Measurements from ENCODE around the gene FRY. TPM values are rescaled to one million over a fixed set of nuclear protein-coding genes. Genes with fewer than 3 reads are reported as not detected.

The FRY gene
- polyA plus RNA-seq, 1 experiment = 24.6 TPM

GRCh38 chr13:32116210-32116609, 84.6 kb downstream of the FRY start:
- Histone ChIP-seq H3K9me3 (ENCODE audit: control insufficient read depth, insufficient read depth, low read length) (no peaks in the 10 kb centered on the region), H3K4me3 (ENCODE audit: low read depth, low read length) (no peak overlapping the region), H3K27ac (ENCODE audit: low read depth, low read length) (no peak overlapping the region), H3K27me3 (ENCODE audit: control insufficient read depth, insufficient read depth, low read length) (no peaks in the 10 kb centered on the region)
- TF ChIP-seq CTCF (IDR thresholded peaks at IDR 0.05; ENCODE audit: low read depth, low read length) = no peak
- POLR2A ChIA-PET = no interaction called here
- DNase-seq (ENCODE audit: low read depth, low spot score) = no peak
- CTCF ChIA-PET = no interaction called here

GRCh38 chr13:32117001-32117400, 85.4 kb downstream of the FRY start:
- Histone ChIP-seq H3K9me3 (ENCODE audit: control insufficient read depth, insufficient read depth, low read length) (no peaks in the 10 kb centered on the region), H3K27ac (ENCODE audit: low read depth, low read length) (no peak overlapping the region), H3K27me3 (ENCODE audit: control insufficient read depth, insufficient read depth, low read length) (no peaks in the 10 kb centered on the region), H3K4me3 (ENCODE audit: low read depth, low read length) (no peak overlapping the region)
- no peak for TF ChIP-seq CTCF (IDR thresholded peaks at IDR 0.05; ENCODE audit: low read depth, low read length)
- ChIA-PET POLR2A (no interaction called here), CTCF (no interaction called here)
- no peak for DNase-seq (ENCODE audit: low read depth, low spot score)

GRCh38 chr13:32117701-32118100, 86.1 kb downstream of the FRY start:
- POLR2A ChIA-PET = no interaction called here
- no peak for TF ChIP-seq CTCF (IDR thresholded peaks at IDR 0.05; ENCODE audit: low read depth, low read length)
- CTCF ChIA-PET = no interaction called here
- no peak for DNase-seq (ENCODE audit: low read depth, low spot score)
- no peak overlapping the region for H3K27ac ChIP-seq (ENCODE audit: low read depth, low read length)
- H3K9me3 ChIP-seq (ENCODE audit: control insufficient read depth, insufficient read depth, low read length) = no peaks in the 10 kb centered on the region
- H3K4me3 ChIP-seq (ENCODE audit: low read depth, low read length) = no peak overlapping the region
- no peaks in the 10 kb centered on the region for H3K27me3 ChIP-seq (ENCODE audit: control insufficient read depth, insufficient read depth, low read length)

- DNase-seq (ENCODE audit: low read depth, low spot score) = no peak
- Histone ChIP-seq H3K27me3 (ENCODE audit: control insufficient read depth, insufficient read depth, low read length) (no peaks in the 10 kb centered on the region), H3K27ac (ENCODE audit: low read depth, low read length) (no peak overlapping the region), H3K9me3 (ENCODE audit: control insufficient read depth, insufficient read depth, low read length) (no peaks in the 10 kb centered on the region), H3K4me3 (ENCODE audit: low read depth, low read length) (no peak overlapping the region)
- ChIA-PET POLR2A (no interaction called here), CTCF (no interaction called here)
- TF ChIP-seq CTCF (IDR thresholded peaks at IDR 0.05; ENCODE audit: low read depth, low read length) = no peak
Observed at GRCh38 chr13:32121316-32121715, 89.7 kb downstream of the FRY start.

GRCh38 chr13:32124743-32125142, 93.2 kb downstream of the FRY start:
- Histone ChIP-seq H3K4me3 (ENCODE audit: low read depth, low read length) (no peak overlapping the region), H3K9me3 (ENCODE audit: control insufficient read depth, insufficient read depth, low read length) (no peaks in the 10 kb centered on the region), H3K27me3 (ENCODE audit: control insufficient read depth, insufficient read depth, low read length) (no peaks in the 10 kb centered on the region), H3K27ac (ENCODE audit: low read depth, low read length) (no peak overlapping the region)
- DNase-seq (ENCODE audit: low read depth, low spot score) = no peak
- POLR2A ChIA-PET = no interaction called here
- CTCF ChIA-PET = interaction anchor here (0.6 kb wide), 1 partner anchor 20 kb away, joined by 3 read pairs; no protein-coding TSS in a partner anchor
- no peak for TF ChIP-seq CTCF (IDR thresholded peaks at IDR 0.05; ENCODE audit: low read depth, low read length)

All from AG04450 (cell line).